ENCODE data around the gene KRTAP9-1. TPM values are rescaled to one million over a fixed set of nuclear protein-coding genes. Genes with fewer than 3 reads are reported as not detected.

KRTAP9-1 gene
- total and polyA plus RNA-seq, 2 donors (not counting 3 experiments of a cell fraction or from before 2014, with no cell fraction given): not detected

- Histone ChIP-seq H3K27ac (ENCODE audit: insufficient read depth, low read depth, low read length) (no peak overlapping the region), H3K9me1 (replicated peaks; ENCODE audit: control insufficient read depth, extremely low read depth, insufficient read depth, low read length) (no peaks in the 10 kb centered on the region), H3K4me1 (ENCODE audit: control insufficient read depth, extremely low read depth, insufficient read depth, low read length) (no peaks in the 10 kb centered on the region), H4K20me1 (replicated peaks; ENCODE audit: control insufficient read depth, extremely low read depth, insufficient read depth, low read length) (no peaks in the 10 kb centered on the region), H2AFZ (ENCODE audit: low read depth, low read length) (no peak overlapping the region), H3K79me2 (ENCODE audit: control insufficient read depth, insufficient read depth, low read length) (no peaks in the 10 kb centered on the region), H3K9me3 (replicated peaks; ENCODE audit: control insufficient read depth, insufficient read depth, low read length) (no peaks in the 10 kb centered on the region), H3K27me3 (ENCODE audit: control insufficient read depth in 2 of 2, insufficient read depth in 2 of 2, low read length in 2 of 2) (no peaks in the 10 kb centered on the region), H3K36me3 (ENCODE audit: control insufficient read depth in 2 of 2, extremely low read depth in 1 of 2, insufficient read depth in 2 of 2, low read length in 2 of 2) (no peaks in the 10 kb centered on the region), H3K4me3 (replicated peaks in 1 of 3; ENCODE audit: insufficient read depth in 1 of 3, low read depth in 1 of 3, low read length in 3 of 3) (no peak overlapping the region), H3K4me2 (ENCODE audit: insufficient read depth, low read length) (no peak overlapping the region), H3K9ac (replicated peaks; ENCODE audit: extremely low read depth, insufficient read depth, low read length) (no peak overlapping the region)
- ChIA-PET CTCF (no interaction called here), POLR2A (no interaction called here)
- dilution Hi-C loops (cut with MboI; ENCODE audit: extremely low pct_ligation_motif_present, low sequenced_read_pairs): no loop called here
- DNase-seq (ENCODE audit: low read depth, low spot score) (no peak), FAIRE-seq (no peak)
- no TSS peak for BruUV-seq (replicated peaks)
- intact Hi-C loops (cut with micrococcal nuclease): no loop called here
- TF ChIP-seq POLR2A (IDR thresholded peaks at IDR 0.05; ENCODE audit: low read depth, low read length) (no peak), MAX (IDR thresholded peaks at IDR 0.05; ENCODE audit: insufficient read depth, insufficient read length) (no peak), EZH2 (IDR thresholded peaks at IDR 0.05; ENCODE audit: borderline replicate concordance, low read depth, low read length, severe bottlenecking) (no peak), POLR2AphosphoS5 (IDR thresholded peaks at IDR 0.05; ENCODE audit: insufficient read depth, low read depth, low read length) (no peak), JUN (IDR thresholded peaks at IDR 0.05; ENCODE audit: borderline replicate concordance, insufficient read depth, insufficient read length, low read depth) (no peak), CTCF (IDR thresholded peaks at IDR 0.05; ENCODE audit: extremely low read depth in 1 of 2, insufficient read depth in 1 of 2, low read depth in 1 of 2, low read length in 2 of 2) (no peak), FOS (IDR thresholded peaks at IDR 0.05; ENCODE audit: borderline replicate concordance, insufficient read depth, low read length) (no peak), MYC (IDR thresholded peaks at IDR 0.05; ENCODE audit: low read depth, low read length) (no peak), GATA2 (IDR thresholded peaks at IDR 0.05; ENCODE audit: insufficient read depth, insufficient read length, low read depth, low read length) (no peak)
Observed at GRCh38 chr17:41167561-41167960, 22.1 kb upstream of the KRTAP9-1 start.

Data from endothelial cell of umbilical vein (primary cell).